Endothelial cell (in vitro differentiated cells): ENCODE data around the gene BRICD5. TPM values are rescaled to one million over a fixed set of nuclear protein-coding genes. Genes with fewer than 3 reads are reported as not detected.

Source experiments
- DNase-seq: peaks from one replicate; pipeline ENCODE4 v3.0.0; 2021; ENCODE audit warnings: low spot score
- H3K27ac Mint-ChIP-seq: one replicate; pipeline ENCODE4 v1.8.0; 2021; ENCODE audit warnings: mixed read lengths, inconsistent platforms; ENCODE audit not compliant: unreplicated experiment
- H3K27me3 Mint-ChIP-seq: one replicate; pipeline ENCODE4 v1.8.0; 2021; ENCODE audit warnings: mild to moderate bottlenecking, moderate library complexity, mixed read lengths, inconsistent platforms; ENCODE audit not compliant: unreplicated experiment
- H3K36me3 Mint-ChIP-seq: one replicate; pipeline ENCODE4 v1.8.0; 2021; ENCODE audit warnings: mild to moderate bottlenecking, low read depth, mixed read lengths, inconsistent platforms; ENCODE audit not compliant: unreplicated experiment
- H3K4me1 Mint-ChIP-seq: one replicate; pipeline ENCODE4 v1.8.0; 2021; ENCODE audit warnings: mild to moderate bottlenecking, mixed read lengths, inconsistent platforms; ENCODE audit not compliant: unreplicated experiment
- H3K4me3 Mint-ChIP-seq: one replicate; pipeline ENCODE4 v1.8.0; 2021; ENCODE audit warnings: mild to moderate bottlenecking, mixed read lengths, inconsistent platforms; ENCODE audit not compliant: unreplicated experiment
- H3K9me3 Mint-ChIP-seq: one replicate; pipeline ENCODE4 v1.8.0; 2021; ENCODE audit warnings: mixed read lengths, inconsistent platforms; ENCODE audit not compliant: unreplicated experiment
- total RNA-seq: library from RNA; stranded (reverse); fragmentation: NEBNext Ultra II Directional; extraction: Animal tissue kit (Norgen Biotek cat#: 25700); gene quantifications from one replicate; pipeline ENCODE4 v1.2.1, GENCODE V29; 2021; ENCODE audit not compliant: unreplicated experiment
- TF ChIP-seq, protein P1 (sequence below): fragments of 200-600 bp; sonication (generic); IDR thresholded peaks from one replicate; pipeline ENCODE4 v1.5.0; 2021; ENCODE audit warnings: antibody characterized with exemption; ENCODE audit not compliant: unreplicated experiment

The BRICD5 gene
- total RNA-seq, 1 donor from 2014 or later: 21.1 TPM

GRCh38 chr16:2177101-2177500, 33.6 kb downstream of the BRICD5 start:
- no peak for DNase-seq
- TF ChIP-seq, protein P1, sequence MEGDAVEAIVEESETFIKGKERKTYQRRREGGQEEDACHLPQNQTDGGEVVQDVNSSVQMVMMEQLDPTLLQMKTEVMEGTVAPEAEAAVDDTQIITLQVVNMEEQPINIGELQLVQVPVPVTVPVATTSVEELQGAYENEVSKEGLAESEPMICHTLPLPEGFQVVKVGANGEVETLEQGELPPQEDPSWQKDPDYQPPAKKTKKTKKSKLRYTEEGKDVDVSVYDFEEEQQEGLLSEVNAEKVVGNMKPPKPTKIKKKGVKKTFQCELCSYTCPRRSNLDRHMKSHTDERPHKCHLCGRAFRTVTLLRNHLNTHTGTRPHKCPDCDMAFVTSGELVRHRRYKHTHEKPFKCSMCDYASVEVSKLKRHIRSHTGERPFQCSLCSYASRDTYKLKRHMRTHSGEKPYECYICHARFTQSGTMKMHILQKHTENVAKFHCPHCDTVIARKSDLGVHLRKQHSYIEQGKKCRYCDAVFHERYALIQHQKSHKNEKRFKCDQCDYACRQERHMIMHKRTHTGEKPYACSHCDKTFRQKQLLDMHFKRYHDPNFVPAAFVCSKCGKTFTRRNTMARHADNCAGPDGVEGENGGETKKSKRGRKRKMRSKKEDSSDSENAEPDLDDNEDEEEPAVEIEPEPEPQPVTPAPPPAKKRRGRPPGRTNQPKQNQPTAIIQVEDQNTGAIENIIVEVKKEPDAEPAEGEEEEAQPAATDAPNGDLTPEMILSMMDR: no peak
- H3K27ac Mint-ChIP-seq: no peak overlapping the region
- H3K36me3 Mint-ChIP-seq: peaks cover 15% of the 10 kb centered on the region
- peak overlapping the region; percentile 67 for H3K4me3 Mint-ChIP-seq
- H3K4me1 Mint-ChIP-seq: peaks cover 4% of the 10 kb centered on the region
- H3K27me3 Mint-ChIP-seq: peaks cover 12% of the 10 kb centered on the region
- no peaks in the 10 kb centered on the region for H3K9me3 Mint-ChIP-seq

DNA sequence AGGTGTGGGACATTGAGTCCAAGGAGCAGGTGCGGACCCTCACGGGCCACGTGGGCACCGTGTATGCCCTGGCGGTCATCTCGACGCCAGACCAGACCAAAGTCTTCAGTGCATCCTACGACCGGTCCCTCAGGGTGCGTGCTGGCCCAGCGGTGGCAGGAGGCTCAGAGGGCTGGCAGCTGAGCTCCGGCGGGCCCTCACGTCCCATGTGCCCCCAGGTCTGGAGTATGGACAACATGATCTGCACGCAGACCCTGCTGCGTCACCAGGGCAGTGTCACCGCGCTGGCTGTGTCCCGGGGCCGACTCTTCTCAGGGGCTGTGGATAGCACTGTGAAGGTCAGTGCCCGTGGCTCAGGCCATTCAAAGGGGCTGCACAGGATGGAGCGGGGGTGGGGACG, 34.6 kb downstream of the BRICD5 start:
- peaks cover 7% of the 10 kb centered on the region for H3K4me1 Mint-ChIP-seq
- H3K9me3 Mint-ChIP-seq: no peaks in the 10 kb centered on the region
- H3K27ac Mint-ChIP-seq: no peak overlapping the region
- H3K4me3 Mint-ChIP-seq: no peak overlapping the region
- H3K36me3 Mint-ChIP-seq: peaks cover 14% of the 10 kb centered on the region
- H3K27me3 Mint-ChIP-seq: peaks cover 8% of the 10 kb centered on the region
- TF ChIP-seq, protein P1: no peak
- DNase-seq: no peak

DNA sequence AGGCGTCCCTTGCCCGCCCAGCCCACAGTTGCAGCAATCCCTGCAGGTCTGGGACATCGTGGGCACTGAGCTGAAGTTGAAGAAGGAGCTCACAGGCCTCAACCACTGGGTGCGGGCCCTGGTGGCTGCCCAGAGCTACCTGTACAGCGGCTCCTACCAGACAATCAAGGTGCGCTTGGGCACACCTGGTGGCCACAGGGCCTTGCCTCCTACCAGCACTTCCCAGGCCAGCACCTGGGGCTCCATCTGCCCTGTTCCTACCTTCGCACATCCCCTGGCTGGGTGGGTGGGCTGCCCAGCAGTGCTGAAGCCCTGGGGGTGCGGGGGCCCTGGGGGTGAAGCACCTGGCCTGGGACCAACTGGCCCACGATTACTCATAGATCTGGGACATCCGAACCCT, 35.2 kb downstream of the BRICD5 start:
- H3K36me3 Mint-ChIP-seq: peaks cover 14% of the 10 kb centered on the region
- TF ChIP-seq, protein P1: no peak
- H3K4me1 Mint-ChIP-seq: peaks cover 7% of the 10 kb centered on the region
- no peak overlapping the region for H3K27ac Mint-ChIP-seq
- H3K27me3 Mint-ChIP-seq: peaks cover 8% of the 10 kb centered on the region
- DNase-seq: no peak
- H3K4me3 Mint-ChIP-seq: no peak overlapping the region
- H3K9me3 Mint-ChIP-seq: no peaks in the 10 kb centered on the region

DNA sequence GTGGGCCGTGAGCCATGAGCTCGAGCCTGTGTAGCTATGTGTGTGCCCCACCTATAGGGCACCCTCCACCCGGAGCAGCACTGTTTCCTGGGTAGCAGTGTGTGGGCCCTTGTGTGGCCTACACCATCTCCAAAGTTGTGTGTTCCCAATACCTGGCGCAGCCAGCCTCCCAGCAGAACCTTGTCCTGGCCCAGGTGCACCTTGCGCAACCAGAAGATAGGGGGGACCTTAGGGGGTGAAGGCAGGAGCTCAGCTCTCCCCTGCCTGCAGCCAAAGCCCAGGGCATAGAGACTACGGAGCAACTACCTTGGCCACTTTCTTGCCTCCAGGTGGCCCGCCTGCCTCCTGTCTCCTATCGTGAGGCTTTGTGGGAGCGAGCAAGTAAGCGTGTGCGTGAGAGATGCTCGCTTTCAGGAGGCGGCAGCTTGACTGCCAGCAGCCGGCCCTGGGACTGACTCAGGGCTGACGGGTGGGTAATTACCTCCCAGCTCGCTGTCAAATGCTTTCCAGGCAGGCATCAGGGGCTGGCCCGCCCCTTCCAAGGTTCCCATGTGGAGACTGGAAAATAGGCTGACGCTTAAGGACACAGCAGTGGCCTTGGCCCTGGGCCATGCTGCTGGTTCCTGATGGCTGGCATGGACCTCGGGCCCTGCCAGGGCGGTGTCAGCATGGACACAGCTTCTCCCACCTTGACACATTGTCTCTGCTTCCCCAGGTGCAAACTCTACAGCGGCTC, 36.1 kb downstream of the BRICD5 start:
- peaks cover 8% of the 10 kb centered on the region for H3K27me3 Mint-ChIP-seq
- DNase-seq: no peak
- peaks cover 14% of the 10 kb centered on the region for H3K36me3 Mint-ChIP-seq
- peaks cover 9% of the 10 kb centered on the region for H3K4me1 Mint-ChIP-seq
- no peak overlapping the region for H3K4me3 Mint-ChIP-seq
- no peaks in the 10 kb centered on the region for H3K9me3 Mint-ChIP-seq
- TF ChIP-seq, protein P1: no peak
- no peak overlapping the region for H3K27ac Mint-ChIP-seq

DNA sequence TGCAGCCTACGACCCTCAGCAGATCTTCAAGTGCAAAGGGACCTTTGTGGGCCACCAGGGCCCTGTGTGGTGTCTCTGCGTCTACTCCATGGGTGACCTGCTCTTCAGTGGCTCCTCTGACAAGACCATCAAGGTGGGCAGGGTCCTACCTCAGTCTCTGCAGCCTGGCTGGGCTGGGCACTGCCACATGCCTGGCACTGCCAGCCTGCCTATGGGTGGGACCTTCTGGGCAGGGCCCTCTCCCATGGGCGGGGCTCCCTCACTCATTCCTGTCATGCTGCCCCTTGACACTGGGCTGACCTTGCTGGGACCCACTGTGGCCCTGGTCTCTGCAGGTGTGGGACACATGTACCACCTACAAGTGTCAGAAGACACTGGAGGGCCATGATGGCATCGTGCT, 36.7 kb downstream of the BRICD5 start:
- Mint-ChIP-seq H3K27me3 (peaks cover 8% of the 10 kb centered on the region), H3K4me3 (no peak overlapping the region), H3K27ac (peak overlapping the region; percentile 67), H3K36me3 (peaks cover 14% of the 10 kb centered on the region), H3K4me1 (peaks cover 15% of the 10 kb centered on the region), H3K9me3 (no peaks in the 10 kb centered on the region)
- TF ChIP-seq, protein P1: no peak
- DNase-seq: no peak
